ENCODE results near the gene FLRT1.

The FLRT1 gene

GRCh38 chr11:64048042-64048854 lies 12.5 kb downstream of the FLRT1 start:
- no peak for DNase-seq (ENCODE audit: low read depth in 2 of 2)

GRCh38 chr11:64049509-64049908 lies 13.8 kb downstream of the FLRT1 start:
- DNase-seq (ENCODE audit: low read depth in 2 of 2): no peak

- no peak for DNase-seq (ENCODE audit: low read depth in 2 of 2)
These were observed 15.6 kb downstream of the FLRT1 start for GRCh38 chr11:64051297-64051696.

GRCh38 chr11:64052436-64052835 lies 16.7 kb downstream of the FLRT1 start:
- DNase-seq (ENCODE audit: low read depth in 2 of 2): no peak

- DNase-seq (ENCODE audit: low read depth in 2 of 2): no peak
These were observed 17.3 kb downstream of the FLRT1 start for GRCh38 chr11:64052938-64053622.

- DNase-seq (ENCODE audit: low read depth in 2 of 2): no peak
These were observed 18.0 kb downstream of the FLRT1 start for GRCh38 chr11:64053699-64054098.

- DNase-seq (ENCODE audit: low read depth in 2 of 2): no peak
These were observed 19.3 kb downstream of the FLRT1 start for GRCh38 chr11:64055077-64055476.

- DNase-seq (ENCODE audit: low read depth in 2 of 2): no peak
These were observed 20.6 kb downstream of the FLRT1 start for GRCh38 chr11:64056213-64056785.

- DNase-seq (ENCODE audit: low read depth in 2 of 2): no peak
These were observed 21.1 kb downstream of the FLRT1 start for GRCh38 chr11:64056861-64057260.

- DNase-seq (ENCODE audit: low read depth in 2 of 2): no peak
These were observed 22.2 kb downstream of the FLRT1 start for GRCh38 chr11:64057890-64058289.

GRCh38 chr11:64058494-64058893 lies 22.8 kb downstream of the FLRT1 start:
- no peak for DNase-seq (ENCODE audit: low read depth in 2 of 2)

- DNase-seq (ENCODE audit: low read depth in 2 of 2): no peak
These were observed 23.8 kb downstream of the FLRT1 start for GRCh38 chr11:64059339-64060140.

GRCh38 chr11:64060263-64060860 lies 24.6 kb downstream of the FLRT1 start:
- no peak for DNase-seq (ENCODE audit: low read depth in 2 of 2)

- peak in 1 of 2 donors; percentile 27 for DNase-seq (ENCODE audit: low read depth in 2 of 2)
These were observed 25.2 kb downstream of the FLRT1 start for GRCh38 chr11:64060861-64061444.

- DNase-seq (ENCODE audit: low read depth in 2 of 2): no peak
These were observed 26.7 kb downstream of the FLRT1 start for GRCh38 chr11:64062185-64063039.

GRCh38 chr11:64063777-64064176 lies 28.0 kb downstream of the FLRT1 start:
- DNase-seq (ENCODE audit: low read depth in 2 of 2): no peak

- DNase-seq (ENCODE audit: low read depth in 2 of 2): no peak
These were observed 28.8 kb downstream of the FLRT1 start for GRCh38 chr11:64064374-64065140.

GRCh38 chr11:64065141-64065465 lies 29.4 kb downstream of the FLRT1 start:
- no peak for DNase-seq (ENCODE audit: low read depth in 2 of 2)

GRCh38 chr11:64065712-64066111 lies 30.0 kb downstream of the FLRT1 start:
- DNase-seq (ENCODE audit: low read depth in 2 of 2): no peak
